TTC549 (cell line): Measurements from ENCODE around the gene PDXP.

Experiments
- FAIRE-seq: peaks from 2 replicates; lab custom pipeline; 2012; peaks lifted over from hg19 to GRCh38; lab: Jason Lieb, UNC

Gene PDXP

GRCh38 chr22:37697538-37697835, 39.0 kb downstream of the PDXP start:
- no peak for FAIRE-seq

DNA sequence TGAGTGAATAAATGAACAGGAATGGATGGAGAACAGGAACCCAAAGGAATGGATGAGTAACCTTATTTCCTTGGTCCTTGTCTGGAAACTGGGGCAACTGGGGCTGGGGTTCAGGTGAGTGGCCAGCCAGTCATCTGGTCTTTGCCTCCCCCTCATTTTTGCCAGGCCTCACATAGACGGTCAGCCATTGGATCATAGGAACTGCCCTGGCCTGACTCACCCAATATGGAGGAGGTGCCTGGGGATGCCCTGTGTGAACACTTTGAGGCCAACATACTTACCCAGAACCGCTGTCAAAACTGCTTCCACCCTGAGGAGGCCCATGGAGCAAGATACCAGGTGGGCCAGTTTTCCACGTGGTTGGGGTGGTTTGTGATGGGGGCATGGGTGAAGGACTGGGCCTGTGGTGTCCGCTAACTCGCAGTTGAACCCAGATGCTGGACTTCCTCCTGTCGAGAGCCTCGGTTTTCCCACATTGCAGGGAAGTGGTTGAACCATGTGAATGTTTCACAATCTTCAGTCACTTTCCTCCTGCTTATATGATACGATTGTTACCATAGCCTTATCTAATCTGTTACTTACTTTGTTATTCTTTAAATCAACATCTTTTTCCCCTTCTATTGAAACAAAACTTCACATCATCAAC, 42.7 kb downstream of the PDXP start:
- FAIRE-seq = no peak

GRCh38 chr22:37703906-37704305, 45.4 kb downstream of the PDXP start:
- FAIRE-seq = no peak

- FAIRE-seq = no peak
These were observed 46.1 kb downstream of the PDXP start for GRCh38 chr22:37704645-37705044.

DNA sequence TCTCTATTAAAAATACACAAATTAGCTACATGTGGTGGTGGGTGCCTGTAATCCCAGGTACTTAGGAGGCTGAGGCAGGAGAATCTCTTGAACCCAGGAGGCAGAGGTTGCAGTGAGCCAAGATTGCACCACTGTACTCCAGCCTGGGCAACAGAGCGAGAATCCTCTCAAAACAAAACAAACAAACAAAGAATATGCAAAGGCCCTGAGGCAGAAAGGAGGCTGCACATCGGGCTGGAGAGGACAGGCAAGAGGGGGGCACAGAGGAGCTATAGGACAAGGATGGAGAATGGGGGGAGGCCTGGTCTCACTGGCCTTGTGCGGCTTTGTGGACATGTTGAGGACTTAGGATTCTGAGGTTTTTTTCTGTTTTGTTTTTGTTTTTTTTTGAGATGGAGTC, 46.7 kb downstream of the PDXP start:
- FAIRE-seq = no peak

- FAIRE-seq = no peak
These were observed 50.3 kb downstream of the PDXP start for GRCh38 chr22:37708580-37709444.

DNA sequence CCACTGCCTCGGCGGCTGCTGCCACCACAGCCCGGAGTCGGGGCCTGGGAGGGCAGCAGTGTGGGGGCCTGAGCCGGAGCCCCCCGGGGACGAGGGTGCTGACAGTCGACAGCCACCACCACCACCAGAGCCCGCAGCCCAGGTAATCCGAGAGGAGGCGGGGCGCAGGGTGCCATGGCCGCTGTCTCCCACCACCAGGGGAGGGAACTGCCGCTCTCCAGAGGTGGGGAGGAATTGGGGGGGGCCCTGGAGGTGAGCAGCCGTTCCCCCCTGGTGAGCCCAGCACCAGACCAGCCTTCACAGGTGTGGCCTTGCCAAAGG, 50.9 kb downstream of the PDXP start:
- no peak for FAIRE-seq

- FAIRE-seq = no peak
These were observed 52.2 kb downstream of the PDXP start for GRCh38 chr22:37710675-37711074.

DNA sequence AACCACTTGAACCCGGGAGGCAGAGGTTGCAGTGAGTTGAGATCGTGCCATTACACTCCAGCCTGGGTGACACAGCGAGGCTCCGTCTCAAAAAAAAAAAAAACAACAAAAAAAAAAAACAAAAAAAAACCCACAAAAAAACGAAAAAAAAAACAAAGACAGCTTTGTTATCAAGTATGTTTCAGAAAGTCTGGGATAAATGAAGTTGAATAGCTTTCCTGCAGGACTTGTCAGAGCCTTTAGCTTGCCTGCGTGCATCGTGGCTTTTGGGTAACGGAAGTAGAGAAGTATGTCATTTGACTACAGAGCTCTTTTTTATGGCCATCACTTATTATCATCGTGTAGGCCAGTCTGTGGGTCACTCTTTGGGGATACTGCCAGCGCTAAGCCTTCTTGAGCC, 53.0 kb downstream of the PDXP start:
- FAIRE-seq = no peak

GRCh38 chr22:37713761-37714160, 55.2 kb downstream of the PDXP start:
- no peak for FAIRE-seq

DNA sequence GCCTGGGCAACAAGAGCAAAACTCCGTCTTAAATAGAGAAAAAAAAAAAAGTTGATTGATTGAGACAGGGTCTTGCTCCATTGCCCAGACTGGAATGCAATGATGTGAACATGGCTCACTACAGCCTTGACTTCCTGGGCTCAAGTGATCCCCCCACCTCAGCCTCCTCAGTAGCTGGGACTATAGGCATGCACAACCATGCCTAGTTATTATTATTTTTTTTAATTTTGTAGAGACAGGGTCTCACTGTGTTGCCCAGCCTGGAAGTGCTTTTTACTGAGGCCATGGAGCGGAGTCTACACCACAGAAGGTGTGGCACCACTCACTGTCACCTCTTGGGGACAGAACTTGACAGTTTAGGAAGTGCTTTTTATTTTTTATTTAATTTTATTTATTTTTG, 56.1 kb downstream of the PDXP start:
- no peak for FAIRE-seq

GRCh38 chr22:37715760-37716159, 57.2 kb downstream of the PDXP start:
- FAIRE-seq = no peak
